Measurements from ENCODE around the gene OLIG3. TPM values are rescaled to one million over a fixed set of nuclear protein-coding genes. Genes with fewer than 3 reads are reported as not detected.

The OLIG3 gene
- total RNA-seq, 1 experiment from 2014 or later, result not detected

GRCh38 chr6:137522198-137522798 lies 28.1 kb upstream of the OLIG3 start:
- H3K36me3 Mint-ChIP-seq (ENCODE audit: insufficient read depth, unreplicated experiment), result no peaks in the 10 kb centered on the region
- H3K27me3 Mint-ChIP-seq (ENCODE audit: unreplicated experiment), result no peaks in the 10 kb centered on the region
- no TSS peak for BruUV-seq (replicated peaks)
- TF ChIP-seq CTCF (IDR thresholded peaks at IDR 0.05; ENCODE audit: unreplicated experiment), result no peak
- DNase-seq, result no peak
- H3K27ac Mint-ChIP-seq (ENCODE audit: unreplicated experiment), result no peak overlapping the region
- H3K4me1 Mint-ChIP-seq (ENCODE audit: low read depth, unreplicated experiment), result no peaks in the 10 kb centered on the region
- no peak overlapping the region for H3K4me3 Mint-ChIP-seq (ENCODE audit: low read depth, unreplicated experiment)
- CTCF ChIA-PET, result no interaction called here
- H3K9me3 Mint-ChIP-seq (ENCODE audit: low read depth, unreplicated experiment), result no peaks in the 10 kb centered on the region
- intact Hi-C loops (cut with micrococcal nuclease; ENCODE audit: unreplicated experiment), result no loop called here

- Mint-ChIP-seq H3K4me3 (ENCODE audit: low read depth, unreplicated experiment) (no peak overlapping the region), H3K27ac (ENCODE audit: unreplicated experiment) (no peak overlapping the region), H3K36me3 (ENCODE audit: insufficient read depth, unreplicated experiment) (no peaks in the 10 kb centered on the region), H3K27me3 (ENCODE audit: unreplicated experiment) (peaks cover 16% of the 10 kb centered on the region), H3K4me1 (ENCODE audit: low read depth, unreplicated experiment) (no peaks in the 10 kb centered on the region), H3K9me3 (ENCODE audit: low read depth, unreplicated experiment) (no peaks in the 10 kb centered on the region)
- no peak for DNase-seq
- intact Hi-C loops (cut with micrococcal nuclease; ENCODE audit: unreplicated experiment), result no loop called here
- CTCF ChIA-PET, result no interaction called here
- BruUV-seq (replicated peaks), result no TSS peak
- no peak for TF ChIP-seq CTCF (IDR thresholded peaks at IDR 0.05; ENCODE audit: unreplicated experiment)
These were observed 26.3 kb upstream of the OLIG3 start for GRCh38 chr6:137520520-137520919.

- Mint-ChIP-seq H3K4me3 (ENCODE audit: low read depth, unreplicated experiment) (no peak overlapping the region), H3K9me3 (ENCODE audit: low read depth, unreplicated experiment) (no peaks in the 10 kb centered on the region), H3K27me3 (ENCODE audit: unreplicated experiment) (peaks cover 25% of the 10 kb centered on the region), H3K4me1 (ENCODE audit: low read depth, unreplicated experiment) (no peaks in the 10 kb centered on the region), H3K27ac (ENCODE audit: unreplicated experiment) (no peak overlapping the region), H3K36me3 (ENCODE audit: insufficient read depth, unreplicated experiment) (no peaks in the 10 kb centered on the region)
- TF ChIP-seq CTCF (IDR thresholded peaks at IDR 0.05; ENCODE audit: unreplicated experiment), result no peak
- intact Hi-C loops (cut with micrococcal nuclease; ENCODE audit: unreplicated experiment), result no loop called here
- no peak for DNase-seq
- CTCF ChIA-PET, result no interaction called here
- BruUV-seq (replicated peaks), result no TSS peak
These were observed 25.5 kb upstream of the OLIG3 start for GRCh38 chr6:137519629-137520176.

GRCh38 chr6:137518386-137518983 lies 24.3 kb upstream of the OLIG3 start:
- H3K9me3 Mint-ChIP-seq (ENCODE audit: low read depth, unreplicated experiment), result no peaks in the 10 kb centered on the region
- H3K27me3 Mint-ChIP-seq (ENCODE audit: unreplicated experiment), result peaks cover 25% of the 10 kb centered on the region
- H3K27ac Mint-ChIP-seq (ENCODE audit: unreplicated experiment), result no peak overlapping the region
- no peaks in the 10 kb centered on the region for H3K4me1 Mint-ChIP-seq (ENCODE audit: low read depth, unreplicated experiment)
- no peak overlapping the region for H3K4me3 Mint-ChIP-seq (ENCODE audit: low read depth, unreplicated experiment)
- no peak for DNase-seq
- CTCF ChIA-PET, result no interaction called here
- TF ChIP-seq CTCF (IDR thresholded peaks at IDR 0.05; ENCODE audit: unreplicated experiment), result no peak
- intact Hi-C loops (cut with micrococcal nuclease; ENCODE audit: unreplicated experiment), result no loop called here
- BruUV-seq (replicated peaks), result no TSS peak
- H3K36me3 Mint-ChIP-seq (ENCODE audit: insufficient read depth, unreplicated experiment), result no peaks in the 10 kb centered on the region
